Measurements from ENCODE around the gene PROCA1. TPM values are rescaled to one million over a fixed set of nuclear protein-coding genes. Genes with fewer than 3 reads are reported as not detected.
A peak's percentile ranks its signal among the peaks of the same experiment; 100 is the strongest.

The PROCA1 gene
- total and polyA plus RNA-seq, 2 of the 8 experiments (the other 6 are each of a cell fraction or from before 2014, with no cell fraction given): 21.2 to 26.3 TPM

GRCh38 chr17:28700830-28701492 lies 10.7 kb downstream of the PROCA1 start:
- CTCF ChIA-PET (ENCODE audit: partially characterized antibody): interaction anchor here (1.0 to 1.5 kb wide), 4 partner anchors 9 to 147 kb away, joined by 3 to 6 read pairs (median 3); no protein-coding TSS in a partner anchor

More at GRCh38 chr17:28700830-28701492, 10.7 kb downstream of the PROCA1 start:
- DNase-seq (ENCODE audit: low read depth in 1 of 2, low spot score in 2 of 2): no peak
- H2BK120ac ChIP-seq (replicated peaks; ENCODE audit: low read depth, low read length): no peak overlapping the region
- H3K18ac ChIP-seq (ENCODE audit: extremely low read depth, low read length): no peak overlapping the region
- no peak overlapping the region for H2AFZ ChIP-seq (ENCODE audit: low read length)
- H3K23me2 ChIP-seq (ENCODE audit: low read depth, low read length): no peaks in the 10 kb centered on the region
- H3K4me3 ChIP-seq (ENCODE audit: extremely low read depth in 1 of 4, insufficient read depth in 2 of 4, low read depth in 3 of 4, low read length in 4 of 4): no peak overlapping the region
- H4K20me1 ChIP-seq (replicated peaks in 1 of 2; ENCODE audit: control insufficient read depth in 1 of 2, insufficient read depth in 2 of 2, low read length in 2 of 2): peaks cover 10 to 23% of the 10 kb centered on the region in 2 experiments
- peak in 1 of 2 experiments; percentile 29; a peak in 1 of 4 replicates for TF ChIP-seq RAD21 (IDR thresholded peaks at IDR 0.05 in 1 of 2, conservative IDR thresholded peaks at IDR 0.05 in 1 of 2; ENCODE audit: low read depth in 2 of 2, low read length in 2 of 2)
- TF ChIP-seq ASH2L (IDR thresholded peaks at IDR 0.05; ENCODE audit: low read length): no peak
- TF ChIP-seq CTCF (IDR thresholded peaks at IDR 0.05; ENCODE audit: control extremely low read depth in 1 of 3, insufficient read depth in 1 of 3, low read depth in 1 of 3, low read length in 3 of 3): peak; percentile 19 to 63 (median 21)
- TF ChIP-seq ATF3 (IDR thresholded peaks at IDR 0.05; ENCODE audit: insufficient read depth, low read depth, low read length): no peak
- no peak for TF ChIP-seq EP300 (IDR thresholded peaks at IDR 0.05; ENCODE audit: borderline replicate concordance in 1 of 2, low read depth in 2 of 2, low read length in 2 of 2)
- TF ChIP-seq KDM5A (IDR thresholded peaks at IDR 0.05; ENCODE audit: low read length): no peak
- POLR2A ChIA-PET (ENCODE audit: partially characterized antibody): interaction anchor here (0.9 to 4.8 kb wide), 12 partner anchors 8 to 57 kb away, joined by 3 to 47 read pairs (median 4); partner anchors contain the start of genes PROCA1 and RPL23A
- WGBS, 2 experiments (ENCODE audit: extremely low coverage in 1 of 2, insufficient coverage in 1 of 2, insufficient read length in 1 of 2, insufficient replicate concordance in 2 of 2, low coverage in 1 of 2, low lambda C conversion rate in 2 of 2, missing lambda C conversion rate in 1 of 2): 84% methylated on average over 10 of the region's 10 CpGs; no CpG with 5 or more reads in 1 of the 2 experiments
- H3K14ac ChIP-seq (ENCODE audit: insufficient read length): no peak overlapping the region
- H4K91ac ChIP-seq (replicated peaks; ENCODE audit: insufficient read length, low read length): no peak overlapping the region
- FAIRE-seq: no peak
- no peak overlapping the region for H3K4me2 ChIP-seq (ENCODE audit: insufficient read depth in 1 of 2, low read depth in 2 of 2, low read length in 2 of 2)
- no peak overlapping the region for H4K5ac ChIP-seq (ENCODE audit: insufficient read length, low read depth, low read length)
- no peak overlapping the region for H3K27ac ChIP-seq (ENCODE audit: low read depth, low read length)
- H3K4me1 ChIP-seq (replicated peaks in 1 of 4; ENCODE audit: control insufficient read depth in 3 of 4, insufficient read depth in 4 of 4, low read length in 3 of 4): peaks cover 0 to 8% (median 2%) of the 10 kb centered on the region in 4 experiments; a peak in 3 of 7 replicates
- peaks cover 40 to 71% (median 65%) of the 10 kb centered on the region in 4 experiments for H3K36me3 ChIP-seq (ENCODE audit: control insufficient read depth in 2 of 4, insufficient read depth in 4 of 4, low read length in 3 of 4)
- no peak overlapping the region for H2AK5ac ChIP-seq (ENCODE audit: low read depth, low read length)
- no peaks in the 10 kb centered on the region for H3K79me1 ChIP-seq (ENCODE audit: low read depth, low read length)
- no peak overlapping the region for H3K23ac ChIP-seq (ENCODE audit: insufficient read length)
- H3K9ac ChIP-seq (replicated peaks in 1 of 4; ENCODE audit: extremely low read depth in 1 of 4, low read depth in 3 of 4, low read length in 3 of 4): no peak overlapping the region
- H3K4ac ChIP-seq (replicated peaks; ENCODE audit: insufficient read length, low read depth, low read length): no peak overlapping the region
- no peaks in the 10 kb centered on the region for H3K79me2 ChIP-seq (ENCODE audit: control insufficient read depth in 1 of 2, insufficient read depth in 2 of 2, low read length in 2 of 2)
- H2BK15ac ChIP-seq (ENCODE audit: low read length): no peak overlapping the region
- H3K56ac ChIP-seq (replicated peaks; ENCODE audit: insufficient read length, low read depth, low read length): no peak overlapping the region
- H4K8ac ChIP-seq (ENCODE audit: extremely low read depth, insufficient read depth, low read length): no peak overlapping the region; the same call in 1 of the 2 replicates
- no peak overlapping the region for H2BK5ac ChIP-seq (ENCODE audit: low read depth, low read length)
- no peak overlapping the region for H2BK20ac ChIP-seq (ENCODE audit: low read length)
- no peaks in the 10 kb centered on the region for H3K9me3 ChIP-seq (ENCODE audit: insufficient read depth in 2 of 2, low read depth in 1 of 2, low read length in 1 of 2)
- no peak overlapping the region for H2BK12ac ChIP-seq (ENCODE audit: low read depth, low read length)
- H3K27me3 ChIP-seq (replicated peaks in 1 of 4; ENCODE audit: control insufficient read depth in 3 of 4, extremely low read depth in 1 of 4, insufficient read depth in 3 of 4, low read length in 3 of 4): no peaks in the 10 kb centered on the region
